H9 (cell line): ENCODE measurements around the gene E4F1. TPM values are rescaled to one million over a fixed set of nuclear protein-coding genes. Genes with fewer than 3 reads are reported as not detected.

ENCODE experiments used
- DNase-seq: peaks from one replicate; pipeline ENCODE4 v3.0.0-alpha.2; 2017
- H2AFZ ChIP-seq: one replicate; pipeline ENCODE4 v1.6.1; 2013; ENCODE audit warnings: mild to moderate bottlenecking, low read length, control low read depth, moderate library complexity
- H2AK5ac ChIP-seq: 2 replicates; pipeline ENCODE4 v1.6.1; 2013; ENCODE audit warnings: low read length, control low read depth, mixed read lengths; ENCODE audit not compliant: insufficient read length
- H2BK120ac ChIP-seq: one replicate; pipeline ENCODE4 v1.6.1; 2013; ENCODE audit warnings: low read depth, mild to moderate bottlenecking, low read length, control low read depth, inconsistent platforms; ENCODE audit not compliant: poor library complexity, severe bottlenecking
- H2BK12ac ChIP-seq: 2 replicates; pipeline ENCODE4 v1.6.1; 2013; ENCODE audit warnings: low read length, control low read depth, mixed read lengths, low read depth; ENCODE audit not compliant: insufficient read length
- H2BK15ac ChIP-seq: 2 replicates; pipeline ENCODE4 v1.6.1; 2013; ENCODE audit warnings: low read depth, low read length, control low read depth
- H2BK20ac ChIP-seq: one replicate; pipeline ENCODE4 v1.6.1; 2013; ENCODE audit warnings: low read depth, mild to moderate bottlenecking, low read length, control low read depth, inconsistent platforms; ENCODE audit not compliant: poor library complexity, severe bottlenecking
- H2BK5ac ChIP-seq: 2 replicates; pipeline ENCODE4 v1.6.1; 2013; ENCODE audit warnings: low read length, control low read depth, mixed read lengths; ENCODE audit not compliant: insufficient read length
- H3K14ac ChIP-seq: 2 replicates; pipeline ENCODE4 v1.6.1; 2013; ENCODE audit warnings: low read length, control low read depth; ENCODE audit not compliant: insufficient read depth
- H3K18ac ChIP-seq: 2 replicates; pipeline ENCODE4 v1.6.1; 2013; ENCODE audit warnings: low read depth, mild to moderate bottlenecking, mixed read lengths, low read length, control low read depth; ENCODE audit not compliant: insufficient read length
- H3K23ac ChIP-seq: 2 replicates; pipeline ENCODE4 v1.6.1; 2013; ENCODE audit warnings: low read length, control low read depth, mixed read lengths, low read depth; ENCODE audit not compliant: insufficient read length
- H3K23me2 ChIP-seq: 2 replicates; pipeline ENCODE4 v1.6.1; 2013; ENCODE audit warnings: low read depth, mild to moderate bottlenecking, mixed read lengths, low read length, control low read depth; ENCODE audit not compliant: insufficient read length, poor library complexity, severe bottlenecking
- H3K27ac ChIP-seq: 2 replicates; pipeline ENCODE4 v1.5.1; 2013; ENCODE audit warnings: low read length, control low read depth, mixed read lengths, low read depth; ENCODE audit not compliant: insufficient read length
- H3K27me3 ChIP-seq: 2 replicates; pipeline ENCODE4 v1.6.1; 2013; ENCODE audit warnings: low read length, control low read depth, inconsistent platforms; ENCODE audit not compliant: insufficient read depth
- H3K4ac ChIP-seq: 2 replicates; pipeline ENCODE4 v1.6.1; 2013; ENCODE audit warnings: low read depth, mild to moderate bottlenecking, control low read depth, inconsistent platforms, low read length, moderate library complexity
- H3K4me1 ChIP-seq: 2 replicates; pipeline ENCODE4 v1.6.1; 2013; ENCODE audit warnings: low read length, control low read depth, inconsistent platforms; ENCODE audit not compliant: insufficient read depth
- H3K4me2 ChIP-seq: 2 replicates; pipeline ENCODE4 v1.6.1; 2013; ENCODE audit warnings: low read length, control low read depth, mixed read lengths; ENCODE audit not compliant: insufficient read length, insufficient read depth
- H3K56ac ChIP-seq: 2 replicates; pipeline ENCODE4 v1.6.1; 2013; ENCODE audit warnings: low read depth, mild to moderate bottlenecking, mixed read lengths, low read length, control low read depth; ENCODE audit not compliant: insufficient read length
- H3K79me1 ChIP-seq: 2 replicates; pipeline ENCODE4 v1.6.1; 2013; ENCODE audit warnings: low read depth, mild to moderate bottlenecking, moderate library complexity, low read length, control low read depth, inconsistent platforms; ENCODE audit not compliant: insufficient read depth, poor library complexity, severe bottlenecking
- H3K79me2 ChIP-seq: 2 replicates; pipeline ENCODE4 v1.6.1; 2013; ENCODE audit warnings: low read length, control low read depth, inconsistent platforms; ENCODE audit not compliant: insufficient read depth
- H3K9ac ChIP-seq: 2 replicates; pipeline ENCODE4 v1.6.1; 2013; ENCODE audit warnings: low read length, control low read depth, mixed read lengths; ENCODE audit not compliant: insufficient read length; ENCODE audit errors: extremely low read depth
- H3K9me3 ChIP-seq: one replicate; pipeline ENCODE4 v1.6.1; 2013; ENCODE audit warnings: low read depth, low read length, inconsistent platforms; ENCODE audit not compliant: control insufficient read depth
- H3T11ph ChIP-seq: one replicate; pipeline ENCODE4 v1.6.1; 2013; ENCODE audit warnings: mild to moderate bottlenecking, low read length, control low read depth, inconsistent platforms
- H4K20me1 ChIP-seq: one replicate; pipeline ENCODE4 v1.6.1; 2013; ENCODE audit not compliant: control insufficient read depth, insufficient read length, insufficient read depth
- H4K5ac ChIP-seq: 2 replicates; pipeline ENCODE4 v1.6.1; 2013; ENCODE audit warnings: low read depth, mild to moderate bottlenecking, mixed read lengths, low read length, control low read depth; ENCODE audit not compliant: insufficient read length
- H4K8ac ChIP-seq: replicated peaks from 2 replicates; pipeline ENCODE4 v1.6.1; 2013; ENCODE audit warnings: low read length, control low read depth, mixed read lengths, low read depth; ENCODE audit not compliant: insufficient read length
- H4K91ac ChIP-seq: 2 replicates; pipeline ENCODE4 v1.6.1; 2013; ENCODE audit warnings: low read depth, mild to moderate bottlenecking, moderate library complexity, mixed read lengths, low read length, control low read depth; ENCODE audit not compliant: insufficient read length
- H3K27ac Mint-ChIP-seq, 3 experiments: 2 replicates in 2 of 3; 3 replicates in 1 of 3; pipeline ENCODE4 v1.8.0; 2020 to 2021; ENCODE audit warnings: mixed read lengths in 3 of 3, mild to moderate bottlenecking in 1 of 3, moderate library complexity in 1 of 3
- H3K27me3 Mint-ChIP-seq: 2 replicates; pipeline ENCODE4 v1.8.0; 2021; ENCODE audit warnings: low read depth, mild to moderate bottlenecking, moderate library complexity, mixed read lengths
- H3K36me3 Mint-ChIP-seq, 3 experiments: 2 replicates in 2 of 3; 3 replicates in 1 of 3; pipeline ENCODE4 v1.8.0; 2020 to 2021; ENCODE audit warnings: low read depth in 3 of 3, mixed read lengths in 3 of 3; ENCODE audit not compliant: insufficient read depth in 1 of 3
- H3K4me1 Mint-ChIP-seq, 2 experiments: 2 replicates each; pipeline ENCODE4 v1.8.0; 2020; ENCODE audit warnings: mixed read lengths in 2 of 2
- H3K4me3 Mint-ChIP-seq, 2 experiments: 2 replicates in 1 of 2; 3 replicates in 1 of 2; pipeline ENCODE4 v1.8.0; 2020 to 2021; ENCODE audit warnings: mild to moderate bottlenecking in 2 of 2, mixed read lengths in 2 of 2, moderate library complexity in 1 of 2
- H3K9me3 Mint-ChIP-seq, 2 experiments: 2 replicates in 1 of 2; 3 replicates in 1 of 2; pipeline ENCODE4 v1.8.0; 2020; ENCODE audit warnings: mild to moderate bottlenecking in 2 of 2, mixed read lengths in 2 of 2, moderate library complexity in 1 of 2
- CTCF ChIP-seq: fragments of 200-600 bp; sonication (generic); conservative IDR thresholded peaks from 3 replicates; pipeline ENCODE4 v1.8.0; 2021; ENCODE audit warnings: antibody characterized with exemption, mild to moderate bottlenecking
- WGBS: extraction: QIAGEN DNeasy Blood & Tissue Kit; methylation state at CpG from one replicate; pipeline ENCODE4 v1.1.7; 2013; ENCODE audit warnings: missing lambda C conversion rate, low lambda C conversion rate, mixed read lengths; ENCODE audit not compliant: insufficient read length; ENCODE audit errors: extremely low coverage; 5-methylcytosine and 5-hydroxymethylcytosine counted together
- total RNA-seq: library from RNA; stranded (reverse); gene quantifications from 2 replicates; pipeline ENCODE4 v1.2.1, GENCODE V29; 2021

The E4F1 gene
- total RNA-seq, 1 experiment from 2014 or later = 35.9 TPM

- Histone ChIP-seq H3K56ac (no peak overlapping the region), H3K27ac (no peak overlapping the region), H3K23me2 (no peaks in the 10 kb centered on the region), H4K8ac (no peak overlapping the region), H4K20me1 (peaks cover 2% of the 10 kb centered on the region), H3T11ph (no peak overlapping the region), H3K18ac (no peak overlapping the region), H3K9ac (no peak overlapping the region), H3K79me2 (no peaks in the 10 kb centered on the region), H3K27me3 (no peaks in the 10 kb centered on the region), H2BK20ac (no peak overlapping the region), H3K14ac (no peak overlapping the region), H3K4ac (no peak overlapping the region), H3K9me3 (no peaks in the 10 kb centered on the region), H3K23ac (no peak overlapping the region), H2BK120ac (no peak overlapping the region), H2BK5ac (no peak overlapping the region), H2BK12ac (no peak overlapping the region), H4K5ac (no peak overlapping the region), H2AK5ac (no peak overlapping the region), H3K4me2 (no peak overlapping the region), H3K4me1 (no peaks in the 10 kb centered on the region), H3K79me1 (no peaks in the 10 kb centered on the region), H2BK15ac (no peak overlapping the region), H2AFZ (no peak overlapping the region), H4K91ac (no peak overlapping the region)
- no peaks in the 10 kb centered on the region for H3K27me3 Mint-ChIP-seq
- WGBS = no CpG with 5 or more reads among the region's 12 CpGs
- peaks cover 60 to 92% (median 80%) of the 10 kb centered on the region in 3 experiments for H3K36me3 Mint-ChIP-seq
- H3K27ac Mint-ChIP-seq = peak overlapping the region in 2 of 3 experiments; percentile 33 to 70; a peak in 3 of 7 replicates
- no peak for TF ChIP-seq CTCF
- no peaks in the 10 kb centered on the region for H3K9me3 Mint-ChIP-seq
- DNase-seq = no peak
- H3K4me1 Mint-ChIP-seq = peaks cover 13 to 17% of the 10 kb centered on the region in 2 experiments
- peak overlapping the region in 1 of 2 experiments; percentile 6; a peak in 1 of 5 replicates for H3K4me3 Mint-ChIP-seq
Measured at GRCh38 chr16:2256531-2257140, 33.2 kb downstream of the E4F1 start.
